Measurements from ENCODE around the gene THAP4.

- no peak for TF ChIP-seq POLR2A (IDR thresholded peaks at IDR 0.05)
- TF ChIP-seq, protein P1, sequence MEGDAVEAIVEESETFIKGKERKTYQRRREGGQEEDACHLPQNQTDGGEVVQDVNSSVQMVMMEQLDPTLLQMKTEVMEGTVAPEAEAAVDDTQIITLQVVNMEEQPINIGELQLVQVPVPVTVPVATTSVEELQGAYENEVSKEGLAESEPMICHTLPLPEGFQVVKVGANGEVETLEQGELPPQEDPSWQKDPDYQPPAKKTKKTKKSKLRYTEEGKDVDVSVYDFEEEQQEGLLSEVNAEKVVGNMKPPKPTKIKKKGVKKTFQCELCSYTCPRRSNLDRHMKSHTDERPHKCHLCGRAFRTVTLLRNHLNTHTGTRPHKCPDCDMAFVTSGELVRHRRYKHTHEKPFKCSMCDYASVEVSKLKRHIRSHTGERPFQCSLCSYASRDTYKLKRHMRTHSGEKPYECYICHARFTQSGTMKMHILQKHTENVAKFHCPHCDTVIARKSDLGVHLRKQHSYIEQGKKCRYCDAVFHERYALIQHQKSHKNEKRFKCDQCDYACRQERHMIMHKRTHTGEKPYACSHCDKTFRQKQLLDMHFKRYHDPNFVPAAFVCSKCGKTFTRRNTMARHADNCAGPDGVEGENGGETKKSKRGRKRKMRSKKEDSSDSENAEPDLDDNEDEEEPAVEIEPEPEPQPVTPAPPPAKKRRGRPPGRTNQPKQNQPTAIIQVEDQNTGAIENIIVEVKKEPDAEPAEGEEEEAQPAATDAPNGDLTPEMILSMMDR (IDR thresholded peaks at IDR 0.05), result no peak
- no peak for TF ChIP-seq POLR2AphosphoS5 (IDR thresholded peaks at IDR 0.05)
Measured at GRCh38 chr2:241592126-241592845, 44.7 kb downstream of the THAP4 start.
